HG03039 (cell line): ENCODE results near the gene ZDHHC1.

Experiments
- ATAC-seq: cut with Tn5 transposase; IDR thresholded peaks from one replicate; pipeline ENCODE4 v1.9.1; 2021; ENCODE audit warnings: mild to moderate bottlenecking, moderate library complexity; ENCODE audit not compliant: unreplicated experiment

The ZDHHC1 gene

GRCh38 chr16:67396159-67397035, 19.9 kb downstream of the ZDHHC1 start:
- ATAC-seq = no peak

DNA sequence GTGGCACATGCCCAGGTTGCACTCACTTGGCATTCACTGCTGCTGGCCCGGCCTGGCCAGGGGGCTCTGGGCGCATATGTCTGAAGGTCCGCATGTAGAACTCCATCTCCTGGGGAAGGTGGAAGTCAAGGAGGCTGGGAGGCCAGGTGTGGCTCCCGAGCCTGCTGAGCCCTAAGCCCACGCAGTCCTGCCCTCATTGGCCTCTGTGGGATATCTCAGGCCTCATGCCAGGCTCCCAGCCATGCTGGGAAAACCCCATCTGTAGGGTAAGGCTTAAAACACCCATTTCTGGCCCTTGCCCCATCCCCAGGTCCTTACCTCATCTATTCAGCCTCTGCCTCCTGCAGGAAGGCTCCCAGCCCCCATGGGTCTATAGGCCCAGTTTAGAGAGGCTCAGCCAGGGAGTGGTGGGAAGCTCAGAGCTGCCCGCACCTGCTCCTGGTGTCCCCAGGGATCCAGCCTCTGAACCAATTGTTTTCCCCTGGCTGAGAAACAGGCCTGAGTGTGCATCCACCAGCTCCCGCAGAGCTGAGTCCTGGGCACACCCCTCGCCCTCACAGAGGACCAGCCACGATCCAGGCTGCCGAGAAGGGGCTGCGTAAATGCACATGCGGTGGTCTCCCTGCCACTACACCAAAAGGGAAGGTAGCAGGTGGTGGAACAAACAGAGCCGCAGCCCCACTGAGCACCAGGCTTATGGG, 20.7 kb downstream of the ZDHHC1 start:
- no peak for ATAC-seq

DNA sequence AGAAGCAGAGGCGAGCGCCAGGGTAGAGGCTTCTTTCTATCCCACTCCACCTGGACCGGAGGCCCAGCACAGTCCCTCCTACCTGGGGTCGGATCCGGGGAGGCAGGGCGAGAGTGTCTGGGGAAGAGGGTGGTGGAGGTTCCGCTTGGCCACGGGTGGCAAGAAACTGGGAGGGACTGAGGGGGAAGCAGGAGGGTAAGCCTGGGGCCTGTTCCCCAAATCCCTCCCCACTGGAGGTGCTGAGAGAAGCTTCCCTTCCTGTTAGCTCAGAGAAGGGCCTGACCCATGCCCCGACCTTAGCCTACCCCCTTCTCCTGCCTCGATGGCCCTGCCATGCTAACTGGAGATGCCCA, 21.2 kb downstream of the ZDHHC1 start:
- ATAC-seq = no peak

DNA sequence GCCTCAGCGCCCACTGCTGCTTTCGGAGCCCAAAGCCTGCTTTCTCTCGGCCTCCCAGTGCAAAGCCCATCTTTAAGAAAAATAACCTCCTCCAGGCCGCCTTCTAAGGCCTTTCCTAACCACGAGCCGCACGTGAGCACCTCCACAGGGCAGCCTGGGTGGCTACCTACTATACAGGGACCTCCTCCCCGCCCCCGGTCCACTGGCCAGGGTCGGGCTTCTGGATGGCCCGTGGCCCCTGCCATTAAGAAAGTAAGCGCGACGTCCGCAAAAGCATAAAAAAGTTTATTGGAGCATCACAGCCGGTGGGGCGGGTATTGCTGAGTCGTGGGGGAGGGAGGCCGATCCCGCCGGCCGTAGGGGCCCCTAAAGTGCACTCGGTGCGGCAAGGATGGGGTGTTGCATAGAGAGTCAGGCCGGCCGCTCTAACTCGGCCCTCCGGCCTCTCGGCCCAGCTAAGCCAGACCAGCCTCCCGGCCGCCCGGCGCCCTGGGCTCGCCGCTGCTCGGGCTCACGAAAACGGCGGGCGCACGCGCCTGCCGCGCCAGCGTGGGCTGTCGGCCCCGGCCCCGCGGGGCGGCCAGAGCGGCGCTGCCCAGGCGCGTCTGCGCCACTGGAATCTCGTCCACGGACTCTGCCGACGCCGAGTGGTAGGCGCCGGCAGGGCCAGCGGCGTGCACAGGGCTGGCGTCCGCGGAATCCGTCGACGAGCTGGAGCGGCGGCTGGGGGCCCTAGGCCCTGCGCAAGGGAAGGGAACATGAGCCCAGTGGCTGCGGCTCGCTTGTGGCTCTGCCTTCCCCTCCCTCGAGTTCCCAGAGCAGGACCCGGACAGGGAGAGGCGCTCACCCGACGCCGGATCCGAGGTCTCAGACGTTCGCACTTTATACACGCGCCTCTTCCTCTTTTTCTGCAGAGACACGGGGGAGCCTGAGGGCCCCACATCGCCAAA, 21.8 kb downstream of the ZDHHC1 start:
- no peak for ATAC-seq

- no peak for ATAC-seq
Observed at GRCh38 chr16:67393788-67394154, 22.5 kb downstream of the ZDHHC1 start.

DNA sequence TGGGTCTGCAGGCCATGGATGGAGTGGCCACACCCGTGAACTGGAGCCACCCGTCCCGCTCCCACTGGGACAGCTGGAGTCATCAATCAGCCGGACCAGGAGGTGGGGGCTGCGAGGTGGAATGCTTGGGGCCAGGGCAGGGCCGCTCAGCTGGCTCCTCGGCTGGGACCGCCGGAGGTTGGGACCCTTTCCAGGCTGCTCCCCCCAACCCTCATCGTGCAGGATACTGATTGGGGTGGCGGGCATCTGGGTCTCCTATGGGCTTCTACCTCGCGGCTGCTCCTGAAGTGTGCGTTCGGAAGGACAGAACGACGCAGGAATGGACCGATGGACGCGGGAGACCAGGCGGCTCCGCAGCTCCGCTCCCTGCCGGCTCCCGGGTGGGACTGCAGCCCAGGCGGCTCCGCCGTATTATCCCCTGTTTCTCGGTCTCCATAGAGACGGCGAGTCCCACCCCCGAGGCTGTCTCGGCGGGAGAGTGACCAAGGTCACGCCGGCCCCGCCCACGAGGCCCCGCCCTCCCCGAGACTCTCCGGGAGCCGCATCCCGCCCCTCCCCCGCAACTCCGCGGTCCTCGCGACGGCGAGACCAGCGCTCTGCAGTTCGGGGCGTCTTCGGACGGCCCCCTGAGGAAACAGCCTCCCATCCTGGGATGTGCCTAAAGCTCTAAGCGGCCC, 23.0 kb downstream of the ZDHHC1 start, which contains the start of gene TPPP3:
TPPP3 (minus strand) TSS at position 388 of the 677 bp plus-strand sequence. CDS start 2,387 bp downstream, outside the sequence.
- no peak for ATAC-seq

DNA sequence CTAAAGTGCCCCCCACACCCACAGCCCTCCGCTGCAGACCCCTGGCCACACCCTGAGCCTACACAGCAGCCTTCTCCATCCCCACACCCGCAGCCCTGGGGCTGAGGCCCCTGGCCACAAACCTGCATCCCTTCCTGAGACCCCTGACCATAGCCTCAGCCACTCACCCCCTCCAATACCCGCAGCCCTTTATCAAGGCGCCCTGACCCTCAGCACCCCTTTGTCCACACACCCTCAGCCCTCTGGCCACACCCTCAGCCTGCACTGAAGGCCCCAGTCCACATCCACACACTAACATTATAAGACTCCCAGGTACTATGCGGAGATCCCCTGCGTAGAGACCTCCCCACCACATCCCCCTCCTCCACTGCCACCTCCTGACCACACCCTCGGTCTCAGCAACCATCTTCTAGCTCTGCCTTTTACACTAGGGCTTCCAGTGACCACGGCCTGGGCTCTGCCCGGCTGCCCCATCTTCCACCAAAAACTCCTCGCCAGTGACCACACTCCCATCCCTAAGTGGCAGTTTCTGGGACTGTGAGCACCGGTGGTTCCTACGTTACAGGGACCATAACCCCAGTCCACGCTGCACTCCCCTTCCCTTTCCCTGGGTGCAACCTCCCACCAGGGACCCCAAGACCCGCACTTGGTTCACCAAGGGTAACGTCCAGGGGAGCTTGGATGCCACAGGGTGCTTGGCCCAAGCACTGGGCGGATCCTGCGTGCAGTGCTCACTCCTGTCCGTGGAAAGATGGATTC, 23.8 kb downstream of the ZDHHC1 start:
- ATAC-seq = no peak

- no peak for ATAC-seq
Observed at GRCh38 chr16:67391424-67392300, 24.6 kb downstream of the ZDHHC1 start.

DNA sequence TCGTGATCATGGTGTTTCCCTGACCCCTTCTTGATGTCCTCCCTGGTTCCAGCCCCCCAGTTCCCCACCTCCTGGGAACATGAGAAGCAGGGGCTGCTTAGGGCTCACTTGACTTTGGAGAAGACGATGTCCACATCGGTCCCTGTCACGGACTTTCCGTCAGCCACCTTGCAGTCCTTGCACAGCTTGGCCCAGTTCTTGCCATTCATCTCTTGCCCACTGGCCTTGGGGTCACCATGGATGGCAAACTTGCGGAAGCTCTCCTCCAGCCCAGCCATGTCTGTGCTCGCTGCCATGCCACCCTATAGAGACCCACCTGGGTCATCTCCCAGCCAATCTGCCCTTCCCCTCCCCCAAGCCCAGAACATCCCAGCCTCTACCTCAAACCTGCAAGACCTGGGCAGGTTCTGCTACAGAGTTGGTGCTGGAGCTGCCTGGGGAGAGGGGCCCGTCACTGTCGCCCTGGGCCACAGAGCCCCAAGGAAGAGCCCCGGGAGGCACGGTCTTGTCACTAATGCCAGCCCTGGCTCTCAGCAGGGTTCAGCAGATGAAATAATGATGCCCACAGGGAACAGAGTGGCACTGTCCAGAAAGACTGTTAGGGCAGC, 25.4 kb downstream of the ZDHHC1 start:
- no peak for ATAC-seq

DNA sequence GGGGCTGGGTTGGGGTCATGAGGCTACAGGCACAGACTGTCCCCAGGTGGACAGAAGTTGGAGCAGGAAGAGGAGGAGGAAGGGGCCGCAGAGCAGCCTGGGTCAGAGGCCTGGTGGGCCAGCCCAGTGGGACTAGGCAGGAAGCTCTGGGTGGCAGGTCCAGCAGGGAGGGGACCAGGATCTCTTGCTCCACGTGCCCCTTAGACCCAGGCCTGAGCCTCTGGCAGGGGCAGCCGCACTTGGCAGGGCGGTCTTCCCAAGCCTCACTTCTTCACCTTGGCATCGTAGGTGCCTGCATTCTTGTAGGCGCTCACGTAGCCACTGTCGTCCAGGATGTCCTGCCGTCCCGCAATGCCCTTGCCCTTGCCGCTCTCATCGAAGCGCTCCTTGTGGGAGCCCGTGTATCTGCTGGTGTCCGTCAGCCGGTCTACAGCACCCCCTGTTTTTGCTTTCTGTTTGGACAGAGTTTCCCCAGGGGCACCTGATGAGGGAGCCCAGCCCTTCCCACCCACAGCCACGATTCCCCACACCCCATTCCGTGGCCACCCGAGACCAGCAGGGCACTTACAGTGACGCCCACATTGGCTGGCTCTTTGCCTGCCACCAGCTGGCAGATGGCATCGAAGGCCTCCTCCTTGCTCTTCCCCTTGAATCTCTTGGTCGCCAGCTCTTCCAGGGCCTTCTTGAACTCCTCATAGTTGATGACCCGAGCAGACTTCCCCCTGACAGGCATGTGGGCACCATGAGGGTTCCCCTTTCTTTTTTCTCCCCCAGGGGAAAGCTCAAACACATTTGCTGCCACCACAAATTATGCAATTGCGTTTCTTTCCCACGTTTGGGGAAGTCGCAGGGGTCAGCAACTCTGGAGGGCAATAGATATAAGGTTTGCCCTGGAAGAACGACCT, 26.1 kb downstream of the ZDHHC1 start:
- ATAC-seq = no peak

- no peak for ATAC-seq
Observed at GRCh38 chr16:67388591-67388990, 27.7 kb downstream of the ZDHHC1 start.

- no peak for ATAC-seq
Observed at GRCh38 chr16:67388191-67388590, 28.1 kb downstream of the ZDHHC1 start.

DNA sequence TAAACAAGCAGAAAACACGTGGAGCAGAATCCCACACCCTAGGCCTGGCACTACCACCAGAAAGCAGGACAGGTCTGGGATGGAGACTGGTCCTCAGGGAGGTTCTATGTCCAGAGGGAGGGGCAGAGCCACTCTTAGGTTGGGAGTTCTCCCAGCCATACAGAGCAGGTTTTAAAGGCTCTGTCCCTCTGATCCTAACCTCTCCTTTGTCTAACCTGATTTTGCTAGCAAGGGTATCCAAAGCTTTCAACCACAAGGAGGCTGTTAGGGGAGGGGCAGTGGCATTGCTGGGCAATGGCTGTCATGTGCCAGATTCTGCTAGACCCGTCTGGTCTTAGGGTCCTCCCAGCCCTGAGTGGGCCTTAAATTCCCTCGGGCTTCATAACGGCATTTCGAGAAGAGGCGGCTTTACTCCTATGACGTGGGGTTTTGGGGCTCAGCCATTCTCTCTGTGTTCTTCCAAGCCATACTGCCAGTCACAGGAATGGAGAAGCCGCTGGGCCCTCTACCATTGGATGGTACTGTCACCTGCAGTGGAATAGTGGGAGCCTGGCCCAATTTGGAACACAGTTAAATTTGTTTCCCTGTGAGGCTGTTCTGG, 28.7 kb downstream of the ZDHHC1 start:
- no peak for ATAC-seq

DNA sequence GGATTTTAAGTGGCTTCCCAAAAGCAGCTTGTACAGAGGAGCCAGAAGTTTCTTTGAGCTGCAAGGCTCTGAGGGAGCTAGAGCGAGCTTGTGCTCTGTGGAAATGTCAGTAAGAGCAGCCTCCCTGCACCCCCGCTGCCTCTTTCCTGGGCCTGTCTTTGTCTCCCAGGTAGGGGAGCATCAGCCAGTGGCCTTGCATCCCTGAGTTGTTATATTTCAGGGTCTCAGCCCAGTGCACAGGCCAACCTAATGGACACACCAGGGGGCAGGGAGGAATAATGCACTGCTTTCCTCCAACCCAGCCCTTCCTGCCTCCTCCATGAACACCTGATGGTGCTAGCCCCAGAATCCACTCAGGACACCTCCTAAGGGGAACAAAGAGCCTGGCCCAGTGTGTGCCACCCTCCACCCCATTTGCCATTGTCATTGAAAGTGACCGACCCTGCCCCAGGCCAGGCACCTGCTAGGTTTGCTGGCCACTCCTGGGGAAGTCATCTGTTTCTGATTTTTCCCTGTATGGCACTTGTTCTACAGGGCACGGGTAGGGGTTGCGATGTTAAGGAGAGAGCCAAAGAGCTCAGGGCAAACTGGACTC, 29.3 kb downstream of the ZDHHC1 start:
- ATAC-seq = no peak

DNA sequence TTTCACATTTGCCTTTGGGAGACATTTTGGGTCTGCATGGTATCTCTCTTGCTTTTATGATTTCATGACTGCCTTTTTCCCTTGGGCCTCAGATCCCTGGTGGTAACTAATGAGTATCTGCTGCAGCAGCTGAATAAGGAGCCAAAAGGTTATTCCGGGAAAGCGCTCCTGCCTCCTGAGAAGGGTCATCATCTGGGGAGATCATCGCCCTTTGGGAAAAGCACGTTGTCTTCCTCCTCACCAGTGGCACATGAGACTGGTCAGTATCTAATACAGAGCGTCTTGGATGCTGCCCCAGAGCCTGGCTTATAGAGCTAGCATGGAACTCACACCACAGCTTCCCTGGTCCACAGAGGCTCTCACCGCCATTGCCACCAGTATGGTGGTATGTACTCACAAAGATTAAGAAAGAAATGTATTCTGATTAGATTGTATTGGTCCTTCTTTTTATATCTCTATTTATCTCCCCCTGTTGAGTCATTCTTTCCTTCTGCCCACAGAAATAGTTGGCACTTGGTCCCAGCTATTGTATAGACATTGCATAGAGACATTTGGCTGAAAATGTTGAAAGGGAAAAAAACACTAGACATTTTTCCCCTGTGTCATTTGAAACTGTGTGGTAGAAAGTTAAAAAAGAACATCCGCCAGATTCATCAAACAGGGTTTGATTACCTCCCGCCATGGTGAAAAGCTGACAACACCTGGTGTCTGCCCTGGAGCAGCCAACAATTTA, 31.3 kb downstream of the ZDHHC1 start:
- no peak for ATAC-seq

GRCh38 chr16:67383284-67383683, 33.0 kb downstream of the ZDHHC1 start:
- no peak for ATAC-seq
